GM19043 (cell line): Measurements from ENCODE around the gene POMT1.
A peak's percentile ranks its signal among the peaks of the same experiment; 100 is the strongest.

Experiments used
- ATAC-seq: cut with Tn5 transposase; IDR thresholded peaks from one replicate; pipeline ENCODE4 v1.9.1; 2021; ENCODE audit warnings: low read depth; ENCODE audit not compliant: unreplicated experiment

POMT1 gene

GRCh38 chr9:131522257-131523085 lies 19.8 kb downstream of the POMT1 start:
- ATAC-seq, result no peak

- ATAC-seq, result no peak
Observed at GRCh38 chr9:131523086-131523388, 20.3 kb downstream of the POMT1 start.

- ATAC-seq, result no peak
Observed at GRCh38 chr9:131523451-131524435, 21.0 kb downstream of the POMT1 start.

DNA sequence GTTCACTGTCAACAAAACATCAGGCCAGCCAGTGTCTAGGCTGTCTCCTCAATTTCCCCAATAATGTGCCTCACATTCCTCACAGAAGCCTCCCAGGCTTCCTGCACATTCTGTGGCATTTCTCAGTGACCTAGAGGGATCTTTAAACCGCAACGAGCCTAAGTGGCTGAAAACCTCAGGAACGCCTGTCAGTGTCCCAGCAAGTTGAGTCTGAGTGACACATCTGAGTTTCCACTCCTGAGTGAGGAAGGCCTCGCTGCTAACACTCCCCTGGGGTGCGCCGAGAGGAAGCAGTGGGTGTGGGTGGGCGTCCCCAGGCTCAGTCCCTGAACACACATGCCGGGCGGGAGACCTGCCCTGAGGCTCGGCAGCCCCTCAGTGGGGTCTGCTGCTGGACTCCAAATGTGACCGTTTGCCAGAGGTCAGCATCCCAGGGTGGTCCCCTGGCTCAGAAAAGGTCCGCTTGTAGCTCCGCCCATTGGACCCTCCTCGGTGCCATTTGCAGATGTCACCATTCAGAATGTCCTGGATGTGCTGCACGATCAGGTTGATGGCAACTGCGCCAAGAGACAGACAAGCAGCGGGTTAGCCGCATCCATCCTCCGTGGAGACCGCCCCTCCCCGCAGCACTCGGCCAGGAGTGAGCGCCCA lies 22.1 kb downstream of the POMT1 start:
- ATAC-seq, result no peak

GRCh38 chr9:131525643-131526565 lies 23.2 kb downstream of the POMT1 start:
- no peak for ATAC-seq

DNA sequence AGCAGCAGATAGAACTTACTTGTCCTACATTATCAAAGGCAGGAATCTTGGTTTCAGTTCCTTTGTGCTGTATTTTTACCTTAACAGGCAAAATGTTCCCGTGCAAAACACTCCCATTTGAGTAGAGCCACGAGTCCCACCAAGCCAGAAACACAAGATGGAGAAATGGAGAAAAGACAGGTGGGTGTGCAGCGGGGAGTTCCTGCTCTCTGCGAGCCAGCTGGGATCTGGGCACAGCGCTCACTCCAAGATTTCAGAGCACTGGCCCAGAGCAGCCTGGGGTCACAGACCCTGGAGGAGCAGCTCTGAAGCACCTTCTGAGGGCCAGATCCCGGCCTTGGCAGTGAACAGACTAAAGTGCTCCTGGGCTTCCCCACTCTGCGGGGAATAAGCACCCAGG lies 25.5 kb downstream of the POMT1 start:
- ATAC-seq, result no peak

DNA sequence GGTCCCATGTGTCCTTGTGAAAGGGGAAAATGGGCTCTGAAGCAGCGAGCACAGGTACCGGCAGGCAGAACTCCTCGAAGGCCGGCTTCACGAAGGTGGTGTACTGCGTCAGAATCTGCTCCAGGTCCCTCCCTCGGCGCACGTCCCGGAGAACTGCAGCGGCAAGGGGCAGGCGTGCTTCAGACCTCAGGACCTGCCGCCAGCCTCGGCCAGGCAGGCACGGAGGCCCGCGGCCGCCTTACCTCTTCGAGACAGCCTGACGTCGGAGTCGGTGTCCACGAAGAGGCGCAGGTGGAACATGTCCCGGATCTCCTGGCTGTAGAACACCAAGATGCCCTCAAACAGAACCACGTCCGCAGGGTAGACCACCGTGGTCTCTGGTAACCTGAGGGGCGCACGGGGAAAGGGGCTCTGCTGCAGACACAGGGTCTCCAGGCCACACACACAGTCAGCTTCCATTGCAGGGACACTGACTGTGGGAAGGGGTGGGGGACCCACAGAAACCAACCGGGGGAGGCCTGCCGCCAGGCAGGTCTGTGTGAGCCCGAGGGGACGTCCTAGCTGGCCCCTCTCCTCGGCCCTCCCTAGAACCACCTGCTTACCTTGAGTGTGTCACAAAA lies 26.3 kb downstream of the POMT1 start:
- no peak for ATAC-seq

GRCh38 chr9:131529597-131530545 lies 27.2 kb downstream of the POMT1 start:
- no peak for ATAC-seq

DNA sequence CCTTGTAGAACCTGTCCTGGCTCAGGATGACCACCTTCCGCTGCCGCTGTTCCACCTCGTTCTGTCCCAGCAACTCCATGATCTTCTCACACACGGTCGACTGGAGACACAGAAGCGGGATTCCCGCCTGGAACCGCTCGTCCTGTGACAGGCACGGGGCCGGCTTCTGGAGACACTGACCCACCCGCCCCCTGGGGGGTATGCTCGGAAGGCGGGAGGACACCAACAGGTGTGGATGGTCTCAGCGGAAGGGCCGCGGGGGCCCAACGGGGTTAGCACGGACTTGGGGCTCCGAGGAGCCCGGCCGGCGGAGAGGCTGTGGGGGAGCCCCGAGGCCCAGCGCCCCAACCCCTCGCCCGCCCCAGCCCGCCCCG lies 27.8 kb downstream of the POMT1 start:
- ATAC-seq, result peak; percentile 22

- ATAC-seq, result peak; percentile 73
Observed at GRCh38 chr9:131530920-131531832, 28.5 kb downstream of the POMT1 start, which contains the start of gene UCK1. Gene UCK1, minus strand, starts transcription at chr9:131531263. Its CDS starts 89 bp downstream, at chr9:131531174.

DNA sequence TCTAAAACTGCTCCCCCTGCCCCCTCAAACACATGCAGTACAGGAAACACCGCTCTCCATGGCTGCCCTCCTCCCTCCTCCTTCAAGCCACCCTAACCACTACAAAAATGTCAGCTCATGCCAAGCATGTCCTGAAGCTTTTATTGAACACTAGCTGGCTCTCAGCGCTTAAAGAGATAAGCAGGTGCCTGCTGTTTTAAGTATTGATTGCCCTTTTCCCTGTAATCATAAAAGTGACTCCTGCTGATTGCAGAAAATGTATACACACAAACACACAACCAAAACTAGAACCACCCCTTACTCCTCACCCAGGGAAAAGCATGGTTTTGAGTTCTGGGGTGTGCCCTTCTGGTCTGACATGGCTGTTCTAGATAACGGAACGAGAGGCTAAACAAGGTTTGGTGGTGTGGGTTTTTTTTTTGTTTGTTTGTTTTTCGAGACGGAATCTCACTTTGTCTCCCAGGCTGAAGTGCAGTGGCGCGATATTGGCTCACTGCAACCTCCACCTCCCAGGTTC lies 32.1 kb downstream of the POMT1 start:
- ATAC-seq, result no peak

GRCh38 chr9:131537946-131538345 lies 35.2 kb downstream of the POMT1 start:
- no peak for ATAC-seq

- ATAC-seq, result no peak
Observed at GRCh38 chr9:131539223-131539923, 36.7 kb downstream of the POMT1 start.

GRCh38 chr9:131543141-131543540 lies 40.4 kb downstream of the POMT1 start:
- ATAC-seq, result no peak

DNA sequence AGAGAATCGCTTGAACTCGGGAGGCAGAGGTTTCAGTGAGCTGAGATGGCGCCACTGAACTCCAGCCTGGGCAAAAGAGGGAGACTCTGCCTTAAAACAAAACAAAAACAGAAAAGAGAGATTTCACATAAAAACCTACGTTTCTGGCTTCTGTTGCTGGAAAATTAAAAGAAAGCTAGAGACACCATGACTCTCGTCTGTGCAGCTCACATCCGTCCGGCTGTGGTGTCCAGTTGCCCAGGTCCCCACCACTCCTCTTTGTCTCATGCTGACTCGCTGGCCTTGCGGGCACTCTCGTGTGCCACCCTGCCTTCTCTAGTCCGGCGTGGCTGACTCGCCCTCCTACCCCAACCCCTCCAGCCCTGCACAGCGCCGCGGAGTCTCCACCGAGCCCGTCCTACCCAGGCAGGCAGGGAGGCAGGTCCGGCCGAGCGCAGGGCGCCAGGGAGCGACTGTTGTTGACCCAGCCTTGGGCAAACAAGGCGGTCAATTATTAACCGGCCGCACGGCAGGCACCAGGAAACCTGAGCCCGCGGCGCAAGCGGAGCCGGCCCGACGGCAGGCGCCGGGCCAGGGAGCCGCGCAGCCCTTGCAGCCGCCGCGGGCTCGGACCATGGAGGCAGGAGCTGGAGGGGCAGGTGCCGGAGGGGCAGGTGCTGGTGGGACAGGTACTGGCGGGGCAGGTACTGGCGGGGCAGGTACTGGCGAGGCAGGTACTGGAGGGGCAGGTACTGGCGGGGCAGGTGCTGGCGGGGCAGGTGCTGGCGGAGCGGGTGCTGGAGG lies 42.5 kb downstream of the POMT1 start, which contains the start of gene PRRT1B:
Gene PRRT1B, plus strand, starts transcription at position 521 of the 783 bp plus-strand sequence. Its CDS starts 93 bp downstream, at position 614.
- ATAC-seq, result no peak
